ENCODE data around the gene CCDC194. TPM values are rescaled to one million over a fixed set of nuclear protein-coding genes. Genes with fewer than 3 reads are reported as not detected.

CCDC194 gene
- total and polyA plus RNA-seq, 2 of the 8 experiments (the other 6 are each of a cell fraction or from before 2014, with no cell fraction given), result 0.33 TPM; not detected in 1

- Histone ChIP-seq H3K4me2 (ENCODE audit: insufficient read depth in 1 of 2, low read depth in 2 of 2, low read length in 2 of 2) (peak overlapping the region; percentile 92 to 98), H3K27me3 (replicated peaks in 1 of 4; ENCODE audit: control insufficient read depth in 3 of 4, extremely low read depth in 1 of 4, insufficient read depth in 3 of 4, low read length in 3 of 4) (peaks cover 0 to 5% (median 0%) of the 10 kb centered on the region in 4 experiments; a peak in 2 of 7 replicates), H2BK15ac (ENCODE audit: low read length) (no peak overlapping the region), H4K5ac (ENCODE audit: insufficient read length, low read depth, low read length) (peak overlapping the region; percentile 19), H3K4ac (replicated peaks; ENCODE audit: insufficient read length, low read depth, low read length) (no peak overlapping the region), H3K27ac (ENCODE audit: low read depth, low read length) (no peak overlapping the region), H4K20me1 (replicated peaks in 1 of 2; ENCODE audit: control insufficient read depth in 1 of 2, insufficient read depth in 2 of 2, low read length in 2 of 2) (no peaks in the 10 kb centered on the region), H3K23ac (ENCODE audit: insufficient read length) (no peak overlapping the region), H2AFZ (ENCODE audit: low read length) (peak overlapping the region; percentile 63; the same call in 1 of the 2 replicates), H2BK120ac (replicated peaks; ENCODE audit: low read depth, low read length) (peak overlapping the region; percentile 47), H3K18ac (ENCODE audit: extremely low read depth, low read length) (peak overlapping the region; percentile 51; the same call in 1 of the 2 replicates), H4K8ac (ENCODE audit: extremely low read depth, insufficient read depth, low read length) (no peak overlapping the region; the same call in 1 of the 2 replicates), H3K36me3 (ENCODE audit: control insufficient read depth in 2 of 4, insufficient read depth in 4 of 4, low read length in 3 of 4) (no peaks in the 10 kb centered on the region), H3K14ac (ENCODE audit: insufficient read length) (no peak overlapping the region), H2BK20ac (ENCODE audit: low read length) (no peak overlapping the region), H3K23me2 (ENCODE audit: low read depth, low read length) (peaks cover 11% of the 10 kb centered on the region), H3K4me1 (replicated peaks in 1 of 4; ENCODE audit: control insufficient read depth in 3 of 4, insufficient read depth in 4 of 4, low read length in 3 of 4) (peaks cover 0 to 7% (median 3%) of the 10 kb centered on the region in 4 experiments; a peak in 5 of 7 replicates), H3K4me3 (ENCODE audit: extremely low read depth in 1 of 4, insufficient read depth in 2 of 4, low read depth in 3 of 4, low read length in 4 of 4) (peak overlapping the region; percentile 58 to 75 (median 72)), H2AK5ac (ENCODE audit: low read depth, low read length) (no peak overlapping the region), H4K91ac (replicated peaks; ENCODE audit: insufficient read length, low read length) (no peak overlapping the region), H2BK12ac (ENCODE audit: low read depth, low read length) (no peak overlapping the region), H2BK5ac (ENCODE audit: low read depth, low read length) (no peak overlapping the region; the same call in 1 of the 2 replicates), H3K56ac (replicated peaks; ENCODE audit: insufficient read length, low read depth, low read length) (no peak overlapping the region), H3K79me2 (ENCODE audit: control insufficient read depth in 1 of 2, insufficient read depth in 2 of 2, low read length in 2 of 2) (no peaks in the 10 kb centered on the region), H3K9me3 (ENCODE audit: insufficient read depth in 2 of 2, low read depth in 1 of 2, low read length in 1 of 2) (no peaks in the 10 kb centered on the region), H3K79me1 (ENCODE audit: low read depth, low read length) (no peaks in the 10 kb centered on the region), H3K9ac (replicated peaks in 1 of 4; ENCODE audit: extremely low read depth in 1 of 4, low read depth in 3 of 4, low read length in 3 of 4) (peak overlapping the region in 1 of 4 experiments; percentile 35; a peak in 2 of 7 replicates)
- POLR2A ChIA-PET (ENCODE audit: partially characterized antibody), result interaction anchor here (0.7 to 1.6 kb wide), 4 partner anchors 13 to 34 kb away, joined by 3 to 8 read pairs (median 3); partner anchors contain the start of gene BST2
- CTCF ChIA-PET (ENCODE audit: partially characterized antibody), result interaction anchor here (0.7 to 13.5 kb wide), 16 partner anchors 9 to 106 kb away, joined by 3 to 153 read pairs (median 4); no protein-coding TSS in a partner anchor
- 0% methylated on average over 31 of the region's 50 CpGs; no CpG with 5 or more reads in 1 of the 2 experiments for WGBS, 2 experiments (ENCODE audit: extremely low coverage in 1 of 2, insufficient coverage in 1 of 2, insufficient read length in 1 of 2, insufficient replicate concordance in 2 of 2, low coverage in 1 of 2, low lambda C conversion rate in 2 of 2, missing lambda C conversion rate in 1 of 2)
- FAIRE-seq (no peak), DNase-seq (ENCODE audit: low read depth in 1 of 2, low spot score in 2 of 2) (peak; percentile 71 to 92)
- TF ChIP-seq YY1 (IDR thresholded peaks at IDR 0.05; ENCODE audit: low read depth, low read length), result no peak
- no peak for TF ChIP-seq EGR1 (IDR thresholded peaks at IDR 0.05; ENCODE audit: borderline replicate concordance, low read depth, low read length)
- TF ChIP-seq HDAC2 (IDR thresholded peaks at IDR 0.05; ENCODE audit: borderline replicate concordance in 1 of 2, low read depth in 2 of 2, low read length in 2 of 2), result peak; percentile 52 to 64; a peak in 1 of 4 replicates
- no peak for TF ChIP-seq RFX5 (IDR thresholded peaks at IDR 0.05; ENCODE audit: borderline replicate concordance, low read depth, low read length)
- no peak for TF ChIP-seq RXRA (IDR thresholded peaks at IDR 0.05; ENCODE audit: insufficient read depth, low read depth, low read length)
- no peak for TF ChIP-seq JUND (IDR thresholded peaks at IDR 0.05; ENCODE audit: low read length)
- TF ChIP-seq BACH1 (IDR thresholded peaks at IDR 0.05; ENCODE audit: low read length), result peak; percentile 32; the same call in 1 of the 2 replicates
- peak; percentile 6; the same call in 1 of the 2 replicates for TF ChIP-seq E2F6 (IDR thresholded peaks at IDR 0.05)
- TF ChIP-seq MAX (IDR thresholded peaks at IDR 0.05), result peak; percentile 63
- no peak for TF ChIP-seq TCF12 (IDR thresholded peaks at IDR 0.05; ENCODE audit: low read depth, low read length)
- no peak for TF ChIP-seq KDM5A (IDR thresholded peaks at IDR 0.05; ENCODE audit: low read length)
These were observed 3.2 kb downstream of the CCDC194 start for GRCh38 chr19:17390665-17391370.
